Kidney (tissue), 14 donors: Measurements from ENCODE around the gene PARP12. TPM values are rescaled to one million over a fixed set of nuclear protein-coding genes. Genes with fewer than 3 reads are reported as not detected.

Experiments used
- DNase-seq, 5 donors: peaks; one replicate each; pipeline ENCODE4 v3.0.0-alpha.2; 2013 to 2020
- FAIRE-seq: peaks from 2 replicates; lab custom pipeline; 2012; peaks lifted over from hg19 to GRCh38; lab: Jason Lieb, UNC
- H3K27ac ChIP-seq, 2 donors: one replicate each; pipeline ENCODE4 v1.7.0; 2013; ENCODE audit warnings: low read depth in 2 of 2, low read length in 2 of 2, inconsistent platforms in 1 of 2
- H3K27me3 ChIP-seq: one replicate; pipeline ENCODE4 v1.7.1; 2013; ENCODE audit warnings: low read length, inconsistent platforms; ENCODE audit not compliant: control insufficient read depth, insufficient read depth
- H3K36me3 ChIP-seq, 3 donors: one replicate each; pipeline versions ENCODE4 v1.7.0 to v1.7.1; 2013; ENCODE audit warnings: low read length in 3 of 3, control low read depth in 1 of 3, inconsistent platforms in 1 of 3; ENCODE audit not compliant: insufficient read depth in 3 of 3, control insufficient read depth in 2 of 3
- H3K4me1 ChIP-seq, 3 donors: one replicate each; pipeline versions ENCODE4 v1.7.0 to v1.7.1; 2013; ENCODE audit warnings: low read length in 3 of 3, inconsistent platforms in 1 of 3, low read depth in 1 of 3; ENCODE audit not compliant: control insufficient read depth in 2 of 3, insufficient read depth in 2 of 3
- H3K4me3 ChIP-seq, 3 donors: one replicate each; pipeline versions ENCODE4 v1.7.0 to v1.8.1; 2013; ENCODE audit warnings: low read length in 3 of 3, control low read depth in 1 of 3, inconsistent platforms in 1 of 3
- H3K9ac ChIP-seq, 3 donors: one replicate each; pipeline versions ENCODE4 v1.7.0 to v1.7.1; 2013; ENCODE audit warnings: low read length in 3 of 3, control low read depth in 1 of 3, inconsistent platforms in 1 of 3
- H3K9me3 ChIP-seq, 3 donors: one replicate each; pipeline versions ENCODE4 v1.7.0 to v1.7.1; 2013; ENCODE audit warnings: low read length in 3 of 3, control low read depth in 1 of 3, inconsistent platforms in 1 of 3; ENCODE audit not compliant: control insufficient read depth in 2 of 3, insufficient read depth in 1 of 3
- intact Hi-C: fragments of 100-400 bp; cut with DNase I; formaldehyde crosslinking; loops from one replicate; pipeline ENCODE4 v1.11.1; 2022
- polyA plus RNA-seq: library from polyadenylated mRNA; stranded (reverse); fragments of 350-450 nt; fragmentation: Illumina TruSeq; extraction: RNeasy Lipid Tissue Mini Kit (QIAGEN cat#74804); gene quantifications from one replicate; pipeline ENCODE4 v1.2.3, GENCODE V29; 2014; ENCODE audit warnings: low read depth, low replicate concordance; ENCODE audit not compliant: insufficient read depth
- total RNA-seq: library from RNA; stranded (reverse); fragmentation: NEBNext Ultra II Directional; extraction: Animal tissue kit (Norgen Biotek cat#: 25700); gene quantifications from one replicate; pipeline ENCODE4 v1.2.1, GENCODE V29; 2021
- TF ChIP-seq, protein P1 (sequence below): IDR thresholded peaks from 3 replicates; pipeline ENCODE4 v1.5.1; 2012; ENCODE audit warnings: mild to moderate bottlenecking, moderate library complexity, borderline replicate concordance; ENCODE audit not compliant: insufficient read depth; ENCODE audit errors: extremely low read depth
- donor health status: control.
- donor health status: control.
- donor health status: control.
- donor health status: control.
- donor health status: control.
- donor health status: DM: yes; HTN: yes; CAD: no.
- donor health status: Normal renal cell carcinoma (clear cell type).

PARP12 gene
- total and polyA plus RNA-seq, 2 donors from 2014 or later, result 15.2 to 40.2 TPM

GRCh38 chr7:140060243-140060630, 2.5 kb downstream of the PARP12 start:
- intact Hi-C loops, result no loop called here
- no peaks in the 10 kb centered on the region for H3K27me3 ChIP-seq
- no peaks in the 10 kb centered on the region for H3K9me3 ChIP-seq
- H3K27ac ChIP-seq, result peak overlapping the region in 1 of 2 donors; percentile 3
- DNase-seq (no peak), FAIRE-seq (no peak)
- no peak overlapping the region for H3K9ac ChIP-seq
- TF ChIP-seq, protein P1, sequence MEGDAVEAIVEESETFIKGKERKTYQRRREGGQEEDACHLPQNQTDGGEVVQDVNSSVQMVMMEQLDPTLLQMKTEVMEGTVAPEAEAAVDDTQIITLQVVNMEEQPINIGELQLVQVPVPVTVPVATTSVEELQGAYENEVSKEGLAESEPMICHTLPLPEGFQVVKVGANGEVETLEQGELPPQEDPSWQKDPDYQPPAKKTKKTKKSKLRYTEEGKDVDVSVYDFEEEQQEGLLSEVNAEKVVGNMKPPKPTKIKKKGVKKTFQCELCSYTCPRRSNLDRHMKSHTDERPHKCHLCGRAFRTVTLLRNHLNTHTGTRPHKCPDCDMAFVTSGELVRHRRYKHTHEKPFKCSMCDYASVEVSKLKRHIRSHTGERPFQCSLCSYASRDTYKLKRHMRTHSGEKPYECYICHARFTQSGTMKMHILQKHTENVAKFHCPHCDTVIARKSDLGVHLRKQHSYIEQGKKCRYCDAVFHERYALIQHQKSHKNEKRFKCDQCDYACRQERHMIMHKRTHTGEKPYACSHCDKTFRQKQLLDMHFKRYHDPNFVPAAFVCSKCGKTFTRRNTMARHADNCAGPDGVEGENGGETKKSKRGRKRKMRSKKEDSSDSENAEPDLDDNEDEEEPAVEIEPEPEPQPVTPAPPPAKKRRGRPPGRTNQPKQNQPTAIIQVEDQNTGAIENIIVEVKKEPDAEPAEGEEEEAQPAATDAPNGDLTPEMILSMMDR, result no peak
- peaks cover 0 to 20% (median 6%) of the 10 kb centered on the region in 3 donors for H3K4me1 ChIP-seq
- H3K36me3 ChIP-seq, result peaks cover 0 to 4% (median 0%) of the 10 kb centered on the region in 3 donors
- no peak overlapping the region for H3K4me3 ChIP-seq

DNA sequence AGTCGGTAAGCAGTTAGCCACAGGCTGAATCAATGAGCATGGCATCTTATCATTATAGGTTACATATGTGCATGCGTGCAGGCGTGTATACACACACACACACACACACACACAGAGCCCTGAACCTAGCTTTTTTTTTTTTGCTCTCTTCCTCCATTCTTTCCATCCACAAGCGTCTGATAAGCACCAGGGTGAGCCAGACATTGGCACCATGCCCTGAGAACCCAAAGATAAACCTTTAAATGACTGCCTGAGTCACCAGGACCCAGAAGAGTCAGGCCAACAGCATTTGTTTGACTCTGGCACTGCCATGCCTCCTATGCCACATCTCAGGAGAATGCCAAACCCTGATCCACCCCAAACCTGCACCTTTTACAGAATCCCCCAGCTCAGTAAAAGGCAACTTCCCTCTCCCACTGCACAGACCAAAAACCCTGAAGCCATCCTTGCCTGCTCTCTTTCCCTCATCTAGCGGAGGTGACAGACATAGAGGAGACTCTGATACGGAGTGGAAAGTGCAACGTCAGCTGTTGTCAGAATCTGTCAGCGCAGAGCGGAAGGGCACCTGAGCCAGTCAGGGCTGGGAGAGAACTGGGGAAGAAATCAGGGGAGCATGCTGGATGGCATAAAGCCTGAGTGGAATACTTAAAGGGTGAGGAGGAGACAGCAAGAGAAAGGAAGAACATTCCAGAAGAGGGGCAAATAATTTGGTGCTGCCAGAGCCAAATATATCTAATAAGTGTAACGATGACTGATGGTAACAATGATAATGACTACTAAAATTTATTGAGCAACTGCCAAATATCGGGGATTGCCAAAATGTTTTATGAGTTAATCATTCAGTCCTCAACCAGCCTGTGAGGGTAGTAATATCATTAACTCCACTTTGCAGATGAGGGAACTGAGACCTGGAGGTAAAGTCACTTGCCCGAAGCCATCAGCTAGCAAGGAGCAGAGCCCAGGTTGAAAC, 3.2 kb downstream of the PARP12 start:
- TF ChIP-seq, protein P1, result no peak
- Histone ChIP-seq H3K27me3 (no peaks in the 10 kb centered on the region), H3K36me3 (peaks cover 0 to 4% (median 0%) of the 10 kb centered on the region in 3 donors), H3K4me1 (peaks cover 0 to 20% (median 6%) of the 10 kb centered on the region in 3 donors), H3K27ac (no peak overlapping the region), H3K4me3 (no peak overlapping the region), H3K9me3 (no peaks in the 10 kb centered on the region), H3K9ac (no peak overlapping the region)
- intact Hi-C loops, result no loop called here
- DNase-seq, result no peak
- FAIRE-seq, result no peak

DNA sequence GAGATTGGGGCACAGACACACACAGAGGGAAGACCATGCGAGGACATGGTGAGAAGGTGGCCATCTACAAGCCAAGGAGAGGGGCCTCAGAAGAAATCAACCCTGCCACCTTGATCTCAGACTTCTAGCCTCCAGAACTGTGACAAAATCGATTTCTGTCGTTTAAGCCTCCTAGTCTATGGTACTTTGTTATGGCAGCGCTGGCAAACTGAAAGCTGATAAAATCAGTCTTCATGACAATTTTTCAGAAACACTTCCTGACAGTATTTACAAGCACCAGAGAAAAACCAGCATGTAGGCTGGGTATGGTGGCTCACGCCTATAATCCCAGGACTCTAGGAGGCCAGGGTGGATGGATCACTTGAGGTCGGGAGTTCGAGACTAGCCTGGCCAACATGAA, 4.2 kb downstream of the PARP12 start:
- Histone ChIP-seq H3K36me3 (peaks cover 0 to 4% (median 0%) of the 10 kb centered on the region in 3 donors), H3K9me3 (no peaks in the 10 kb centered on the region), H3K4me1 (peaks cover 0 to 20% (median 6%) of the 10 kb centered on the region in 3 donors), H3K4me3 (no peak overlapping the region), H3K27ac (no peak overlapping the region), H3K27me3 (no peaks in the 10 kb centered on the region), H3K9ac (no peak overlapping the region)
- DNase-seq (no peak), FAIRE-seq (no peak)
- TF ChIP-seq, protein P1, result no peak
- intact Hi-C loops, result no loop called here
